Body of pancreas (tissue), 4 donors: ENCODE results near the gene BRD3. TPM values are rescaled to one million over a fixed set of nuclear protein-coding genes. Genes with fewer than 3 reads are reported as not detected.

Source experiments
- ATAC-seq: fragments of 150-250 bp; one replicate; pipeline ENCODE4 v1.9.1; 2016
- DNase-seq, 4 donors: peaks; one replicate each; pipeline ENCODE4 v3.0.0-alpha.2; 2019
- H3K27ac ChIP-seq, 4 donors: fragments of 200-600 bp; sonication (generic); 1 replicate in 3 of 4; 2 replicates in 1 of 4; pipeline versions ENCODE4 v1.5.1 to v1.6.1; 2016 to 2019; ENCODE audit warnings: mild to moderate bottlenecking in 1 of 4, mixed read lengths in 1 of 4, moderate library complexity in 1 of 4
- H3K27me3 ChIP-seq, 2 donors: fragments of 200-600 bp; sonication (generic); one replicate each; pipeline ENCODE4 v1.6.0; 2016; ENCODE audit warnings: mild to moderate bottlenecking in 1 of 2
- H3K36me3 ChIP-seq, 2 donors: fragments of 200-600 bp; sonication (generic); replicated peaks in 1 of 2; 2 replicates each; pipeline ENCODE4 v1.5.1; 2016; ENCODE audit warnings: low read depth in 2 of 2; ENCODE audit not compliant: insufficient read depth in 1 of 2
- H3K4me1 ChIP-seq: fragments of 200-600 bp; sonication (generic); one replicate; pipeline ENCODE4 v1.6.0; 2016
- H3K4me3 ChIP-seq, 2 donors: fragments of 200-600 bp; sonication (generic); 1 replicate in 1 of 2; 2 replicates in 1 of 2; pipeline ENCODE4 v1.5.1; 2016 to 2019
- H3K9me3 ChIP-seq, 3 donors: fragments of 200-600 bp; sonication (generic); 1 replicate in 2 of 3; 2 replicates in 1 of 3; pipeline ENCODE4 v1.5.1; 2016
- CTCF ChIP-seq, 7 experiments: fragments of 450-650 bp in 4 of 7; fragments of 200-600 bp in 3 of 7; sonication (generic) in 3 of 7; IDR thresholded peaks; one replicate each; pipeline ENCODE4 v1.5.1; 2016 to 2019; ENCODE audit warnings: antibody characterized with exemption in 7 of 7
- POLR2A ChIP-seq, 3 donors: fragments of 450-650 bp; IDR thresholded peaks; one replicate each; pipeline ENCODE4 v1.6.1; 2016; ENCODE audit warnings: antibody characterized with exemption in 3 of 3, mild to moderate bottlenecking in 2 of 3
- WGBS, 2 donors: methylation state at CpG; one replicate each; pipeline ENCODE4 v1.1.5; 2017; 5-methylcytosine and 5-hydroxymethylcytosine counted together
- intact Hi-C: fragments of 100-400 bp; cut with DNase I; formaldehyde crosslinking; loops from one replicate; pipeline ENCODE4 v1.15.1; 2023
- total RNA-seq, 2 donors: library from RNA; depleted of rRNA; stranded (reverse); fragments of >200 nt; gene quantifications; one replicate each; pipeline ENCODE4 v1.1.0, GENCODE V29; 2016

BRD3 gene
- total RNA-seq, 2 donors from 2014 or later: 12.2 to 27.4 TPM

GRCh38 chr9:133999851-134000265 is 68.0 kb downstream of the BRD3 start:
- no peak for TF ChIP-seq CTCF (IDR thresholded peaks at IDR 0.05)
- no peak for TF ChIP-seq POLR2A (IDR thresholded peaks at IDR 0.05)
- no peak for DNase-seq
- 81 to 84% methylated on average over 3 to 6 of the region's 6 CpGs for WGBS, 2 donors
- no peaks in the 10 kb centered on the region for H3K4me1 ChIP-seq
- intact Hi-C loops: loop anchor here (5.0 to 10.0 kb wide), 2 partner anchors 208 to 465 kb away; partner anchors contain the start of gene ADAMTSL2
- H3K27ac ChIP-seq: no peak overlapping the region
- H3K9me3 ChIP-seq: no peaks in the 10 kb centered on the region
- no peak for ATAC-seq
- H3K4me3 ChIP-seq: no peak overlapping the region
- H3K36me3 ChIP-seq: no peaks in the 10 kb centered on the region
- no peaks in the 10 kb centered on the region for H3K27me3 ChIP-seq

- Histone ChIP-seq H3K4me3 (no peak overlapping the region), H3K27ac (no peak overlapping the region), H3K36me3 (no peaks in the 10 kb centered on the region), H3K9me3 (no peaks in the 10 kb centered on the region), H3K4me1 (peaks cover 3% of the 10 kb centered on the region), H3K27me3 (no peaks in the 10 kb centered on the region)
- WGBS, 2 donors: 97 to 100% methylated on average over 1 of the region's 1 CpG
- TF ChIP-seq CTCF (IDR thresholded peaks at IDR 0.05) (no peak), POLR2A (IDR thresholded peaks at IDR 0.05) (no peak)
- intact Hi-C loops: loop anchor here (5.0 kb wide), 1 partner anchor 207 kb away; no protein-coding TSS in a partner anchor
- no peak for ATAC-seq
- no peak for DNase-seq
Observed at GRCh38 chr9:133998915-133999595, 68.8 kb downstream of the BRD3 start.

- H3K4me3 ChIP-seq: no peak overlapping the region
- H3K27ac ChIP-seq: no peak overlapping the region
- no peaks in the 10 kb centered on the region for H3K9me3 ChIP-seq
- ATAC-seq: no peak
- intact Hi-C loops: loop anchor here (5.0 kb wide), 1 partner anchor 205 kb away; no protein-coding TSS in a partner anchor
- TF ChIP-seq POLR2A (IDR thresholded peaks at IDR 0.05): no peak
- no peak for TF ChIP-seq CTCF (IDR thresholded peaks at IDR 0.05)
- 66 to 75% methylated on average over 2 of the region's 2 CpGs for WGBS, 2 donors
- H3K36me3 ChIP-seq: no peaks in the 10 kb centered on the region
- no peak for DNase-seq
- H3K4me1 ChIP-seq: peaks cover 15% of the 10 kb centered on the region
- no peaks in the 10 kb centered on the region for H3K27me3 ChIP-seq
Observed at GRCh38 chr9:133997584-133997983, 70.2 kb downstream of the BRD3 start.

GRCh38 chr9:133996531-133997520 is 71.0 kb downstream of the BRD3 start:
- TF ChIP-seq CTCF (IDR thresholded peaks at IDR 0.05) (no peak), POLR2A (IDR thresholded peaks at IDR 0.05) (no peak)
- Histone ChIP-seq H3K4me3 (no peak overlapping the region), H3K36me3 (no peaks in the 10 kb centered on the region), H3K27ac (no peak overlapping the region), H3K27me3 (no peaks in the 10 kb centered on the region), H3K9me3 (no peaks in the 10 kb centered on the region), H3K4me1 (peaks cover 15% of the 10 kb centered on the region)
- ATAC-seq: no peak
- 35 to 49% methylated on average over 23 to 24 of the region's 24 CpGs for WGBS, 2 donors
- no peak for DNase-seq
- intact Hi-C loops: loop anchor here (5.0 kb wide), 1 partner anchor 205 kb away; no protein-coding TSS in a partner anchor
